ENCODE data around the gene ZNF335.
A peak's percentile ranks its signal among the peaks of the same experiment; 100 is the strongest.

ZNF335 gene, protein sequence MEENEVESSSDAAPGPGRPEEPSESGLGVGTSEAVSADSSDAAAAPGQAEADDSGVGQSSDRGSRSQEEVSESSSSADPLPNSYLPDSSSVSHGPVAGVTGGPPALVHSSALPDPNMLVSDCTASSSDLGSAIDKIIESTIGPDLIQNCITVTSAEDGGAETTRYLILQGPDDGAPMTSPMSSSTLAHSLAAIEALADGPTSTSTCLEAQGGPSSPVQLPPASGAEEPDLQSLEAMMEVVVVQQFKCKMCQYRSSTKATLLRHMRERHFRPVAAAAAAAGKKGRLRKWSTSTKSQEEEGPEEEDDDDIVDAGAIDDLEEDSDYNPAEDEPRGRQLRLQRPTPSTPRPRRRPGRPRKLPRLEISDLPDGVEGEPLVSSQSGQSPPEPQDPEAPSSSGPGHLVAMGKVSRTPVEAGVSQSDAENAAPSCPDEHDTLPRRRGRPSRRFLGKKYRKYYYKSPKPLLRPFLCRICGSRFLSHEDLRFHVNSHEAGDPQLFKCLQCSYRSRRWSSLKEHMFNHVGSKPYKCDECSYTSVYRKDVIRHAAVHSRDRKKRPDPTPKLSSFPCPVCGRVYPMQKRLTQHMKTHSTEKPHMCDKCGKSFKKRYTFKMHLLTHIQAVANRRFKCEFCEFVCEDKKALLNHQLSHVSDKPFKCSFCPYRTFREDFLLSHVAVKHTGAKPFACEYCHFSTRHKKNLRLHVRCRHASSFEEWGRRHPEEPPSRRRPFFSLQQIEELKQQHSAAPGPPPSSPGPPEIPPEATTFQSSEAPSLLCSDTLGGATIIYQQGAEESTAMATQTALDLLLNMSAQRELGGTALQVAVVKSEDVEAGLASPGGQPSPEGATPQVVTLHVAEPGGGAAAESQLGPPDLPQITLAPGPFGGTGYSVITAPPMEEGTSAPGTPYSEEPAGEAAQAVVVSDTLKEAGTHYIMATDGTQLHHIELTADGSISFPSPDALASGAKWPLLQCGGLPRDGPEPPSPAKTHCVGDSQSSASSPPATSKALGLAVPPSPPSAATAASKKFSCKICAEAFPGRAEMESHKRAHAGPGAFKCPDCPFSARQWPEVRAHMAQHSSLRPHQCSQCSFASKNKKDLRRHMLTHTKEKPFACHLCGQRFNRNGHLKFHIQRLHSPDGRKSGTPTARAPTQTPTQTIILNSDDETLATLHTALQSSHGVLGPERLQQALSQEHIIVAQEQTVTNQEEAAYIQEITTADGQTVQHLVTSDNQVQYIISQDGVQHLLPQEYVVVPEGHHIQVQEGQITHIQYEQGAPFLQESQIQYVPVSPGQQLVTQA (N-terminal part only)
- total RNA-seq = 162 to 210 (median 204) reads per million in 4 donors

DNA sequence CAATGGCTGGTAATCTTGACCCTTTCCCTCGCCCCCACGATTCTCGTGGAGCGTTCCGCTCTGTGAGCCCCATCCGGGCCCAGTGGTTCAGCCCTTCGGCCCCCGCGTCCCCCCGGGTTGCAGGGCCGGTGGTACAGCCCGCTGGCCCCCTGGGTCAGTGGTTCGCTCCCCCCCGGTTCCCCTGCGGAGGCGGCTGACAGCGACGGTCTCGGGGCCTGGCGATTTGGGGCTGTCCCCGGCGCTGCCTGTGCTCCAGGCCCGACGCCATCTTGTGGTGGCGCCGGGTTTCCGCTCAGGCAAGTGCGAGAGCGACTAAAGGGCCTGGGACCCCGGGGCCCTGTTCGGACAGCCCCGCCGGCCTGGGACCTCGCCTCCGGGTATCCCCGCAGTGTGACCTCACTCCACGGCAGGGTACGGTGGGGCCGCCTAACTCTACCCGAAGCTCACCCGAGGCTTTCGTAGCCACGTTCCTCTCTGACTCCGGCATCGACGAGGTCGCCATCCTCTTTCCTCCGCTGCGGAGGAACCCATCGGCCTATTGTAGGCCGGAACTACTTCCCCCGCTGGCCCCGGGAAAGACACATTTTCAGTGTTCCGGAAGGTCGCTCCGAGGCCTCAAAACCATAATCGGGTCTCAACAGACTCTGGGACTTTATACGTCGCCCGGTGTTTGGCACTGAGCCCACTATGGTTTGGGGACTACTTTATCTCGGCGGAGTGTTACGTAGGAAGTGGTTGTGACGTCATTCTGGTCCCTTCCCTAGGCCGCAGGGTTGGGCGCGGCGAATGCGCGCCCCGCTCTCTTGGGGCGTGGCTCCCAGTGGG, at the start of gene ZNF335:
Gene ZNF335, minus strand, starts transcription at position 529 of the 825 bp plus-strand sequence. CDS start 793 bp downstream, outside the sequence.
- DNase-seq = peak; percentile 87 to 96 (median 88)

GRCh38 chr20:46020555-46020954, 48.6 kb upstream of the ZNF335 start:
- no peak for DNase-seq

DNA sequence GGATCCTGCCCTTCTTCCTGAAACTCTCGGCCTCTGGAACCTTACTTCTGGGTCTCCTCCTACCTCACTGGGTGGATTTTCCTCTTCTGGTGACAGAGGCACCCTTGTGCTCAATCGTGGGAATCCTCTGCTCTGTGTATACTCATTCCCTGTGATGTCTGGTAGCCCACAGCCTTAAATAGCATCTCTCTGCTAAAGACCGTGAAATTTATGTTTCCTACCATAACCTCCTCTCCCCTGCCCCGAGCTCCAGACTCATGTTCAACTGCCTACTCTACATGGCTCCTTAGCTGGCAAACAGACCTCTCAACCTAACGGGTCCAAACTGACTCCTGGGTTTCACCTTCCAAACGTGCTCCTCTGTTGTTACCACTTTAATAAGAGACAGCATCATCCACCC, 46.6 kb upstream of the ZNF335 start:
- no peak for DNase-seq

- no peak for DNase-seq
Observed at GRCh38 chr20:46018112-46018511, 46.1 kb upstream of the ZNF335 start.

DNA sequence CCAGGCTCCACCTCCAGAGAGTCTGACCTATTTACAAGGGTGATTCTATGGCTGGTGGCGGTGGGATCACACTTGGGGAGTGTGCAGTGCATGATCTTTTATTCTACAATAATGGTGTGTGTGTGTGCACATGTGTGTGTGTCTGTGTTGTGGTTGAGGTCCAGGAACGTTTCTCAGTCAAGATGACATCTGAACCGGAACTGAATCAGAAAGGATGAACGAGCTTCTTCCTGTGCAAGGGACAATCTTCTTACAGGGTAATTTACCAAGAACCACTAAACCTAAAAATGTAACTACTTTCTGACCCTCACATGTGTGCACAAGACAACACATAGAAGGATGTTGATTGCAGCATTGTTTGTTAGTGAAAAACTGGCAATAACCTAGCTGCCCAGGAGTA, 45.3 kb upstream of the ZNF335 start:
- no peak for DNase-seq

GRCh38 chr20:46014517-46015396, 42.8 kb upstream of the ZNF335 start:
- DNase-seq = no peak

DNA sequence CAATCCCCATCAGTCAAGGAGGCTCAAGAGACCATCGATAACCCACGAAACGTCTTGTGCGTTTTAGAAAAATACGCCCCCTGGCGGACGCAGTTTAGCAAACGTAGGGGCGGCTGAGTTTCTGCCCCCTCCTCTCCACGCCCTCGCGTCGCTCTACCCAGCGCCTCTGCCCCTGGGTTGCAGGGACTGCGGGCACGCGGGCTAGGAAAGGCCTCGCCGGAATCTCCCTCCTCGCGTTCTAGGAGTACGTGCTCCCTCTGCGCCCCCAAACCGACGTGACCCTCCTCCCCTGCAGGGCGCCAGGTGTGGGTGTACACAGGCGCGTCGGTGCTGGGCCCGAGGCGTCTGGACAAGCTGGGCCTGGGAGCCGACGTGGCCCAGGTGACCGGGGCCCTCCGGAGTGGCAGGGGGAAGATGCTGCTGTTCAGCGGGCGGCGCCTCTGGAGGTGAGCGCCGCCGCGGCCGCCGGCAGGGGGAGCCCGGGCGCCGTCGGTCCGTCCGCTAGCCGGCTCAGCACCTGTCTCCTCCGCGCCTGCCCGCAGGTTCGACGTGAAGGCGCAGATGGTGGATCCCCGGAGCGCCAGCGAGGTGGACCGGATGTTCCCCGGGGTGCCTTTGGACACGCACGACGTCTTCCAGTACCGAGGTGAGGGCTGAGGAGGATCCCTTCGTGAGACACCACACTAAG, 42.0 kb upstream of the ZNF335 start:
- peak; percentile 41 to 68 (median 64) for DNase-seq

DNA sequence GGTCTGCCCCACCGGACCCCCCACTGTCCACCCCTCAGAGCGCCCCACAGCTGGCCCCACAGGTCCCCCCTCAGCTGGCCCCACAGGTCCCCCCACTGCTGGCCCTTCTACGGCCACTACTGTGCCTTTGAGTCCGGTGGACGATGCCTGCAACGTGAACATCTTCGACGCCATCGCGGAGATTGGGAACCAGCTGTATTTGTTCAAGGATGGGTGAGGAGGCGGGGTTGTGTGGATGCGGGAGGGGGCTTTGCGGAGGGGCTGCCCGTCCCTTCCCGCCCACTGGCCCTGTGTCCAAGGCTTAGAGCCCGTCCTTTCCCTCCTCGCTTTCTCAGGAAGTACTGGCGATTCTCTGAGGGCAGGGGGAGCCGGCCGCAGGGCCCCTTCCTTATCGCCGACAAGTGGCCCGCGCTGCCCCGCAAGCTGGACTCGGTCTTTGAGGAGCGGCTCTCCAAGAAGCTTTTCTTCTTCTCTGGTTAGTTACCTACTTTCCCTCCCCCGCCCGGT, 41.4 kb upstream of the ZNF335 start:
- no peak for DNase-seq

GRCh38 chr20:46012921-46013320, 40.9 kb upstream of the ZNF335 start:
- no peak for DNase-seq

DNA sequence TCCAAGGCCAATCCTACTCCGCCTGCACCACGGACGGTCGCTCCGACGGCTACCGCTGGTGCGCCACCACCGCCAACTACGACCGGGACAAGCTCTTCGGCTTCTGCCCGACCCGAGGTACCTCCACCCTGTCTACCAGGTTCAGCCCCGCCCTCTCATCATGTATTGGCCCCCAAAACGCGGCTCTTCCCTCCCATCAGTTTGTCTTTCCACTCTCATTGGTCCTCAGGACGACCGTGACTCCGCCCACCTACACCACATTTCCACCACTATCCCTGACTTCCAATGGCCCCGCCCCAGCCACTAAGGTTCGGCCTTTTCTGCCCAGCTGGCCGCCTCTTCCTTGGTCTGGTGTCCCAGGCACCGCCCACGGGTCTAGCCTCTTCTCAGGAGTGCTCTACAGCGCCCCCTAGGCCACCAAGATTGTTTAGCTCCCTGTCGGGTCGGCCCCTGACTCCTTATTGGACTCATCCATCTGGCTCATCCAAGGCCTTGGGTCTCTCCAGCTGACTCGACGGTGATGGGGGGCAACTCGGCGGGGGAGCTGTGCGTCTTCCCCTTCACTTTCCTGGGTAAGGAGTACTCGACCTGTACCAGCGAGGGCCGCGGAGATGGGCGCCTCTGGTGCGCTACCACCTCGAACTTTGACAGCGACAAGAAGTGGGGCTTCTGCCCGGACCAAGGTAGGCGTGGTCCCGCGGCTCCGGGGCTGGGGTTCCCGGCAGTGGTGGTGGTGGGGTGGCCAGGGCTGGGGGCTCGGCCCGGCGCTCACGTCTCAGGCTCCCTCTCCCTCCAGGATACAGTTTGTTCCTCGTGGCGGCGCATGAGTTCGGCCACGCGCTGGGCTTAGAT, 39.9 kb upstream of the ZNF335 start:
- DNase-seq = peak in 1 of 5 donors; percentile 51

DNA sequence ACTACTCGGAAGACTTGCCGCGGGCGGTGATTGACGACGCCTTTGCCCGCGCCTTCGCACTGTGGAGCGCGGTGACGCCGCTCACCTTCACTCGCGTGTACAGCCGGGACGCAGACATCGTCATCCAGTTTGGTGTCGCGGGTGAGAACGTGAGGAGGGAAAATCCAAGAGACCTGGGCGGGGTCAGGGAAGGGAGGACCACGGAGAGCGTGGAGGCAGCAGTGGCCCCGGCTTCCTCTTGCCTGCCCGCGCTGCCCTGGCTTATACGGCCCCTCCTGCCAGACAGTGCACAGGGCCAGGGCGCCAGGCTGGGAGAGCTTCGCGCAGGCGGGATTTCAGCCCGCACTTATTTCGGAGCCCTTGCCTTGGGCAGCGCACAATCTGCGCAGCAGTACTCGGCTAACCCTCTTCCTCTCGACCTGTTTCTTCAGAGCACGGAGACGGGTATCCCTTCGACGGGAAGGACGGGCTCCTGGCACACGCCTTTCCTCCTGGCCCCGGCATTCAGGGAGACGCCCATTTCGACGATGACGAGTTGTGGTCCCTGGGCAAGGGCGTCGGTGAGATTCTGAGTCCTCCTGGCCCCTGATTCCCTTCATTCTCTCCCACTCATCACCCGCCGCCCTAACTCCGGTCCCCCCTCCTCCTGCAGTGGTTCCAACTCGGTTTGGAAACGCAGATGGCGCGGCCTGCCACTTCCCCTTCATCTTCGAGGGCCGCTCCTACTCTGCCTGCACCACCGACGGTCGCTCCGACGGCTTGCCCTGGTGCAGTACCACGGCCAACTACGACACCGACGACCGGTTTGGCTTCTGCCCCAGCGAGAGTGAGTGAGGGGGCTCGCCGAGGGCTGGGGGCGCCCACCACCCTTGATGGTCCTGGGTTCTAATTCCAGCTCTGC, 38.7 kb upstream of the ZNF335 start:
- DNase-seq = peak; percentile 26 to 60 (median 48)

DNA sequence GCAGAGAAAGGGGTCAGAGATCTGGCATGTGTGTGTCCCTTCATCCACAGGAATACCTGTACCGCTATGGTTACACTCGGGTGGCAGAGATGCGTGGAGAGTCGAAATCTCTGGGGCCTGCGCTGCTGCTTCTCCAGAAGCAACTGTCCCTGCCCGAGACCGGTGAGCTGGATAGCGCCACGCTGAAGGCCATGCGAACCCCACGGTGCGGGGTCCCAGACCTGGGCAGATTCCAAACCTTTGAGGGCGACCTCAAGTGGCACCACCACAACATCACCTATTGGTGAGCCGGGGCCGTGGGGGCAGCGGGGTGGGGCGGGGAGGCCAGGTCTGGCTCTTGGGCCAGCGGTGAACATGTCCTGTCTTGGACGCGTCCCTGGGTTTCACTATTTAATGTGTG, 37.8 kb upstream of the ZNF335 start:
- no peak for DNase-seq

DNA sequence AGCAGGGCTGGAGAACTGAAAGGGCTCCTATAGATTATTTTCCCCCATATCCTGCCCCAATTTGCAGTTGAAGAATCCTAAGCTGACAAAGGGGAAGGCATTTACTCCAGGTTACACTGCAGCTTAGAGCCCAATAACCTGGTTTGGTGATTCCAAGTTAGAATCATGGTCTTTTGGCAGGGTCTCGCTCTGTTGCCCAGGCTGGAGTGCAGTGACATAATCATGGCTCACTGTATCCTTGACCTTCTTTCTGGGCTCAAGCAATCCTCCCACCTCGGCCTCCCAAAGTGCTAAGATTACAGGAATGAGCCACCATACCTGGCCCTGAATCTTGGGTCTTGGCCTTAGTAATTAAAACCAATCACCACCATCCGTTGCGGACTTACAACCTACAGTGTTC, 35.7 kb upstream of the ZNF335 start:
- no peak for DNase-seq

- DNase-seq = no peak
Observed at GRCh38 chr20:46006964-46007363, 35.0 kb upstream of the ZNF335 start.

DNA sequence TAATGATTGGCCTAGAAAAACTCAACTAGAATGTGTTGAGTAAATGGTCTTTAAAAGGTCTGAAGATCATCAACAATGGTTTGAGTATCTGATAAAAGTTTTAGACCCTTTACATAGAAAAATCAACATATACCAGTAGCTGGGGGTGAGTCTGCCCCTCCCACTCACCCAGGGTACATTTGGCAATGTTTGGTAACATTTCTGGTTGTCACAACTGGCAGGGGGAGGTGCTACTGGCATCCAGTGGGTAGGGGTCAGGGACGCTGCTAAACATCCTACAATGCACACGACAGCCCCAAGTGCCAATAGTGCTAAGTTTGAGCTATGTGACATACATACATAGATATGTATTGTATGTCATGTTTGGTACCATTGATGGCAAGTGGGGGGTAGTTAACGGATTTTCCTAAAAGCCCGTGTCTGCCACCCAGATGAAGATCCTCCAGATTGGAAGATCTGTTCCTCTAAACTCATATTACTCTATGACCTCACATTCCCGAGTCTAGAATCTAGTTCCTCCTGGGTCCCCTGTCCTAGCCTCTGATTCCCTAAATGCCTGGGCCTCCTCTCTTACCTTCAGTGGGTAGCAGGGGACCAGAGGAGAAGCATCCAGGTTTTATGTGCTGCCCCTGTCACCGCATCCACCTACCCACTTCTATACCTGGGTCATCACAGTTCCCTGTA, 34.2 kb upstream of the ZNF335 start:
- no peak for DNase-seq

GRCh38 chr20:46004889-46005473, 33.0 kb upstream of the ZNF335 start:
- DNase-seq = peak in 1 of 5 donors; percentile 71

GRCh38 chr20:46004187-46004586, 32.2 kb upstream of the ZNF335 start:
- DNase-seq = no peak
